ENCODE measurements around the gene FSHR. TPM values are rescaled to one million over a fixed set of nuclear protein-coding genes. Genes with fewer than 3 reads are reported as not detected.

FSHR gene
- total and polyA plus RNA-seq, 2 donors (not counting 3 experiments of a cell fraction or from before 2014, with no cell fraction given), result not detected

DNA sequence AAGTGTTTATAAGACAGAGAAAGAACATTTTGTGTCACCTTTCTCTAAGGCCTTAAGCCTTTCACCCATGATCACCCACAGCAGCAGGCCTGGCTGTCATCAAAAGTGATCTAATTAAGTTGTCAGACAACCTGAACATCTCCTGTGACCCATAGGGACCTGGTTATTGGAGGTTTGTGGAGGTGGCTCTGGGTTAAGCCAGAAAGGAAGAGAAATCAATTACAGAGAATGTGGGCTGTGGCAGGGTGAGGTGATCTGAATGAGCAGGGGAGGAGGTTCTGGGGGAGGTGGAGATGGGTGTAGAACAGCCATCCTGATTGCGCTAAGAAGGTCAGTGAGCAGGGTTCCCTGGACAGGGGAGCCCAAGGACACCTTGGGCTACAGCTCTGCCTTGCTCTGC is 170.8 kb downstream of the FSHR start:
- Histone ChIP-seq H3K9ac (replicated peaks; ENCODE audit: extremely low read depth, insufficient read depth, low read length) (no peak overlapping the region), H3K27ac (ENCODE audit: insufficient read depth, low read depth, low read length) (no peak overlapping the region), H3K9me1 (replicated peaks; ENCODE audit: control insufficient read depth, extremely low read depth, insufficient read depth, low read length) (no peaks in the 10 kb centered on the region), H3K4me2 (ENCODE audit: insufficient read depth, low read length) (no peak overlapping the region), H3K4me1 (ENCODE audit: control insufficient read depth, extremely low read depth, insufficient read depth, low read length) (no peaks in the 10 kb centered on the region), H2AFZ (ENCODE audit: low read depth, low read length) (no peak overlapping the region), H3K27me3 (ENCODE audit: control insufficient read depth in 2 of 2, insufficient read depth in 2 of 2, low read length in 2 of 2) (no peaks in the 10 kb centered on the region), H3K9me3 (replicated peaks; ENCODE audit: control insufficient read depth, insufficient read depth, low read length) (no peaks in the 10 kb centered on the region), H4K20me1 (replicated peaks; ENCODE audit: control insufficient read depth, extremely low read depth, insufficient read depth, low read length) (no peaks in the 10 kb centered on the region), H3K79me2 (ENCODE audit: control insufficient read depth, insufficient read depth, low read length) (no peaks in the 10 kb centered on the region), H3K4me3 (replicated peaks in 1 of 3; ENCODE audit: insufficient read depth in 1 of 3, low read depth in 1 of 3, low read length in 3 of 3) (no peak overlapping the region), H3K36me3 (ENCODE audit: control insufficient read depth in 2 of 2, extremely low read depth in 1 of 2, insufficient read depth in 2 of 2, low read length in 2 of 2) (no peaks in the 10 kb centered on the region)
- TF ChIP-seq, protein P1, sequence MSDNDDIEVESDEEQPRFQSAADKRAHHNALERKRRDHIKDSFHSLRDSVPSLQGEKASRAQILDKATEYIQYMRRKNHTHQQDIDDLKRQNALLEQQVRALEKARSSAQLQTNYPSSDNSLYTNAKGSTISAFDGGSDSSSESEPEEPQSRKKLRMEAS (IDR thresholded peaks at IDR 0.05; ENCODE audit: insufficient read depth, insufficient read length), result no peak
- no peak for TF ChIP-seq EZH2 (IDR thresholded peaks at IDR 0.05; ENCODE audit: borderline replicate concordance, low read depth, low read length, severe bottlenecking)
- TF ChIP-seq POLR2A (IDR thresholded peaks at IDR 0.05; ENCODE audit: low read depth, low read length), result no peak
- TF ChIP-seq, protein P2, sequence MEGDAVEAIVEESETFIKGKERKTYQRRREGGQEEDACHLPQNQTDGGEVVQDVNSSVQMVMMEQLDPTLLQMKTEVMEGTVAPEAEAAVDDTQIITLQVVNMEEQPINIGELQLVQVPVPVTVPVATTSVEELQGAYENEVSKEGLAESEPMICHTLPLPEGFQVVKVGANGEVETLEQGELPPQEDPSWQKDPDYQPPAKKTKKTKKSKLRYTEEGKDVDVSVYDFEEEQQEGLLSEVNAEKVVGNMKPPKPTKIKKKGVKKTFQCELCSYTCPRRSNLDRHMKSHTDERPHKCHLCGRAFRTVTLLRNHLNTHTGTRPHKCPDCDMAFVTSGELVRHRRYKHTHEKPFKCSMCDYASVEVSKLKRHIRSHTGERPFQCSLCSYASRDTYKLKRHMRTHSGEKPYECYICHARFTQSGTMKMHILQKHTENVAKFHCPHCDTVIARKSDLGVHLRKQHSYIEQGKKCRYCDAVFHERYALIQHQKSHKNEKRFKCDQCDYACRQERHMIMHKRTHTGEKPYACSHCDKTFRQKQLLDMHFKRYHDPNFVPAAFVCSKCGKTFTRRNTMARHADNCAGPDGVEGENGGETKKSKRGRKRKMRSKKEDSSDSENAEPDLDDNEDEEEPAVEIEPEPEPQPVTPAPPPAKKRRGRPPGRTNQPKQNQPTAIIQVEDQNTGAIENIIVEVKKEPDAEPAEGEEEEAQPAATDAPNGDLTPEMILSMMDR (IDR thresholded peaks at IDR 0.05; ENCODE audit: extremely low read depth in 1 of 2, insufficient read depth in 1 of 2, low read depth in 1 of 2, low read length in 2 of 2), result no peak
- DNase-seq (ENCODE audit: low read depth, low spot score) (no peak), FAIRE-seq (no peak)
- ChIA-PET POLR2A (no interaction called here), CTCF (no interaction called here)
- intact Hi-C loops (cut with micrococcal nuclease), result no loop called here
- BruUV-seq (replicated peaks), result no TSS peak
- dilution Hi-C loops (cut with MboI; ENCODE audit: extremely low pct_ligation_motif_present, low sequenced_read_pairs), result no loop called here

DNA sequence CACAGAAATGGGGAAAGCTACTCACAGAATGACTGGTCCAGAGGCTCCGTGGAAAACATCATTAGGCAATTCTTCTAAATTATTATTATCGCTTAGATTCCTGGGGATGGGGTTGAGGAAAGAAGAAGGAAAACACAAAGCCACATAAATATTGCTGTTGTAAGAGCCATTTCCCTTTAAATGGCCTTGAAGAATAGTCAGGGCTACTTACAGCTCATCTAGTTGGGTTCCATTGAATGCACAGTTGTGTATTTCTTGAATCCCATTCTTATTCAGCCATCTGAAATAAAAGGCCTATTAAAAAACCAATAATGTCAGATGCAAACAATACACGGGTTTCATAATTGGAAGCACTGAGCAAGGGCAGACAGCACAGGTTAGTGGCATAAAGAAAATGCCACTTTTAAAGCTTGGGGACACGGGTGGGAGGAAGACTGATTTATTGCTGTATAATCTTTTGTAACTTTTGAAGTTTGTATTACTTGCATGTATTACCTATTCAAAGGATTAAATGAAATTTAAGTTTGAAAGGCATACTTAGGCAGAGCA is 171.4 kb downstream of the FSHR start:
- CTCF ChIA-PET, result no interaction called here
- TF ChIP-seq, protein P2 (IDR thresholded peaks at IDR 0.05; ENCODE audit: extremely low read depth in 1 of 2, insufficient read depth in 1 of 2, low read depth in 1 of 2, low read length in 2 of 2), result no peak
- no peak for TF ChIP-seq MYC (IDR thresholded peaks at IDR 0.05; ENCODE audit: low read depth, low read length)
- no peak for TF ChIP-seq JUN (IDR thresholded peaks at IDR 0.05; ENCODE audit: borderline replicate concordance, insufficient read depth, insufficient read length, low read depth)
- no peak for TF ChIP-seq EZH2 (IDR thresholded peaks at IDR 0.05; ENCODE audit: borderline replicate concordance, low read depth, low read length, severe bottlenecking)
- TF ChIP-seq FOS (IDR thresholded peaks at IDR 0.05; ENCODE audit: borderline replicate concordance, insufficient read depth, low read length), result no peak
- TF ChIP-seq, protein P1 (IDR thresholded peaks at IDR 0.05; ENCODE audit: insufficient read depth, insufficient read length), result no peak
- no peak for TF ChIP-seq POLR2A (IDR thresholded peaks at IDR 0.05; ENCODE audit: low read depth, low read length)
- no peak for TF ChIP-seq GATA2 (IDR thresholded peaks at IDR 0.05; ENCODE audit: insufficient read depth, insufficient read length, low read depth, low read length)
- no peak for TF ChIP-seq POLR2AphosphoS5 (IDR thresholded peaks at IDR 0.05; ENCODE audit: insufficient read depth, low read depth, low read length)
- Histone ChIP-seq H2AFZ (ENCODE audit: low read depth, low read length) (no peak overlapping the region), H3K27ac (ENCODE audit: insufficient read depth, low read depth, low read length) (no peak overlapping the region), H3K27me3 (ENCODE audit: control insufficient read depth in 2 of 2, insufficient read depth in 2 of 2, low read length in 2 of 2) (no peaks in the 10 kb centered on the region), H3K79me2 (ENCODE audit: control insufficient read depth, insufficient read depth, low read length) (no peaks in the 10 kb centered on the region), H3K9me3 (replicated peaks; ENCODE audit: control insufficient read depth, insufficient read depth, low read length) (no peaks in the 10 kb centered on the region), H3K36me3 (ENCODE audit: control insufficient read depth in 2 of 2, extremely low read depth in 1 of 2, insufficient read depth in 2 of 2, low read length in 2 of 2) (no peaks in the 10 kb centered on the region), H3K4me1 (ENCODE audit: control insufficient read depth, extremely low read depth, insufficient read depth, low read length) (no peaks in the 10 kb centered on the region), H3K4me3 (replicated peaks in 1 of 3; ENCODE audit: insufficient read depth in 1 of 3, low read depth in 1 of 3, low read length in 3 of 3) (no peak overlapping the region), H3K9me1 (replicated peaks; ENCODE audit: control insufficient read depth, extremely low read depth, insufficient read depth, low read length) (no peaks in the 10 kb centered on the region), H3K4me2 (ENCODE audit: insufficient read depth, low read length) (no peak overlapping the region), H3K9ac (replicated peaks; ENCODE audit: extremely low read depth, insufficient read depth, low read length) (no peak overlapping the region), H4K20me1 (replicated peaks; ENCODE audit: control insufficient read depth, extremely low read depth, insufficient read depth, low read length) (no peaks in the 10 kb centered on the region)
- DNase-seq (ENCODE audit: low read depth, low spot score) (no peak), FAIRE-seq (no peak)
- dilution Hi-C loops (cut with MboI; ENCODE audit: extremely low pct_ligation_motif_present, low sequenced_read_pairs), result no loop called here
- intact Hi-C loops (cut with micrococcal nuclease), result no loop called here
- no TSS peak for BruUV-seq (replicated peaks)
- POLR2A ChIA-PET, result no interaction called here

Data from endothelial cell of umbilical vein (primary cell).